CD14-positive monocyte (primary cell): ENCODE data around the gene MCU. TPM values are rescaled to one million over a fixed set of nuclear protein-coding genes. Genes with fewer than 3 reads are reported as not detected.
A peak's percentile ranks its signal among the peaks of the same experiment; 100 is the strongest.

Experiments
- DNase-seq, 3 donors: peaks; one replicate each; pipeline ENCODE4 v3.0.0-alpha.2; 2011 to 2022
- H2AFZ ChIP-seq: 2 replicates; pipeline ENCODE4 v1.6.0; 2012; ENCODE audit warnings: mild to moderate bottlenecking, low read depth, low read length, inconsistent platforms; ENCODE audit not compliant: insufficient read depth, poor library complexity, severe bottlenecking
- H3K27ac ChIP-seq, 2 donors: 1 replicate in 1 of 2; 2 replicates in 1 of 2; pipeline ENCODE4 v1.5.1; 2012 to 2013; ENCODE audit warnings: low read length in 2 of 2, control low read depth in 1 of 2, inconsistent platforms in 1 of 2, low read depth in 1 of 2, mild to moderate bottlenecking in 1 of 2
- H3K27me3 ChIP-seq, 2 donors: one replicate each; pipeline versions ENCODE4 v1.6.0 to v1.6.1; 2011 to 2013; ENCODE audit warnings: low read length in 2 of 2; ENCODE audit not compliant: control insufficient read depth in 2 of 2, insufficient read depth in 2 of 2
- H3K36me3 ChIP-seq, 2 donors: replicated peaks in 1 of 2; 1 replicate in 1 of 2; 2 replicates in 1 of 2; pipeline versions ENCODE4 v1.5.1 to v1.6.1; 2012 to 2013; ENCODE audit warnings: low read length in 2 of 2, control low read depth in 1 of 2, inconsistent platforms in 1 of 2, mild to moderate bottlenecking in 1 of 2; ENCODE audit not compliant: insufficient read depth in 2 of 2, control insufficient read depth in 1 of 2
- H3K4me1 ChIP-seq, 2 donors: 1 replicate in 1 of 2; 2 replicates in 1 of 2; pipeline versions ENCODE4 v1.5.1 to v1.6.1; 2012 to 2013; ENCODE audit warnings: low read length in 2 of 2, control low read depth in 1 of 2, inconsistent platforms in 1 of 2, mild to moderate bottlenecking in 1 of 2, moderate library complexity in 1 of 2; ENCODE audit not compliant: insufficient read depth in 2 of 2, control insufficient read depth in 1 of 2
- H3K4me2 ChIP-seq: replicated peaks from 2 replicates; pipeline ENCODE3; 2012; ENCODE audit warnings: low read length, moderate library complexity, mild to moderate bottlenecking; ENCODE audit not compliant: poor library complexity, severe bottlenecking; ENCODE audit errors: extremely low read depth
- H3K4me3 ChIP-seq, 3 experiments: fragments of 200-600 bp in 1 of 3; sonication (generic) in 1 of 3; replicated peaks in 1 of 3; 1 replicate in 2 of 3; 2 replicates in 1 of 3; pipeline ENCODE4 v1.5.1; 2011 to 2013; ENCODE audit warnings: low read length in 3 of 3, mild to moderate bottlenecking in 3 of 3, control low read depth in 2 of 3, low read depth in 2 of 3, inconsistent platforms in 1 of 3, moderate library complexity in 1 of 3
- H3K79me2 ChIP-seq: 2 replicates; pipeline ENCODE4 v1.6.0; 2012; ENCODE audit warnings: mild to moderate bottlenecking, control low read depth, inconsistent platforms, low read length, moderate library complexity; ENCODE audit not compliant: insufficient read depth
- H3K9ac ChIP-seq: 2 replicates; pipeline ENCODE4 v1.6.0; 2017; ENCODE audit warnings: low read length, mild to moderate bottlenecking; ENCODE audit not compliant: insufficient read depth, poor library complexity, severe bottlenecking
- H3K9me3 ChIP-seq, 2 donors: replicated peaks in 1 of 2; 1 replicate in 1 of 2; 2 replicates in 1 of 2; pipeline versions ENCODE4 v1.5.1 to v1.6.1; 2012 to 2013; ENCODE audit warnings: low read length in 2 of 2, control low read depth in 1 of 2; ENCODE audit not compliant: control insufficient read depth in 1 of 2, insufficient read depth in 1 of 2
- H4K20me1 ChIP-seq: 2 replicates; pipeline ENCODE4 v1.6.0; 2012; ENCODE audit warnings: mild to moderate bottlenecking, low read length, control low read depth, moderate library complexity; ENCODE audit not compliant: insufficient read depth
- H3K27ac Mint-ChIP-seq, 7 donors: one replicate each; pipeline ENCODE4 v1.8.0; 2020; ENCODE audit warnings: mild to moderate bottlenecking in 7 of 7, mixed read lengths in 7 of 7, moderate library complexity in 6 of 7, inconsistent platforms in 2 of 7
- H3K27me3 Mint-ChIP-seq, 3 donors: one replicate each; pipeline ENCODE4 v1.8.0; 2021 to 2022; ENCODE audit warnings: low read depth in 3 of 3, mild to moderate bottlenecking in 3 of 3, mixed read lengths in 3 of 3, moderate library complexity in 3 of 3, inconsistent platforms in 1 of 3
- H3K36me3 Mint-ChIP-seq, 2 donors: one replicate each; pipeline ENCODE4 v1.8.0; 2020; ENCODE audit warnings: mixed read lengths in 2 of 2, inconsistent platforms in 1 of 2, mild to moderate bottlenecking in 1 of 2
- H3K4me1 Mint-ChIP-seq: one replicate; pipeline ENCODE4 v1.8.0; 2020; ENCODE audit warnings: mild to moderate bottlenecking, mixed read lengths
- H3K4me3 Mint-ChIP-seq, 2 donors: one replicate each; pipeline ENCODE4 v1.8.0; 2020; ENCODE audit warnings: mild to moderate bottlenecking in 2 of 2, mixed read lengths in 2 of 2, moderate library complexity in 1 of 2
- H3K9me3 Mint-ChIP-seq, 7 donors: one replicate each; pipeline ENCODE4 v1.8.0; 2020 to 2022; ENCODE audit warnings: mixed read lengths in 7 of 7, mild to moderate bottlenecking in 6 of 7, moderate library complexity in 6 of 7, inconsistent platforms in 2 of 7
- CTCF ChIP-seq: fragments of 200-600 bp; IDR thresholded peaks from one replicate; pipeline ENCODE4 v1.8.0; 2022; ENCODE audit warnings: antibody characterized with exemption, mild to moderate bottlenecking
- WGBS: methylation state at CpG from one replicate; pipeline ENCODE4 v1.1.5; 2013; ENCODE audit warnings: missing lambda C conversion rate; ENCODE audit not compliant: insufficient coverage; 5-methylcytosine and 5-hydroxymethylcytosine counted together
- intact Hi-C, 2 donors: fragments of 100-400 bp; cut with micrococcal nuclease; formaldehyde crosslinking; loops; one replicate each; pipeline versions ENCODE4 v1.15.0 to v1.15.1; 2023
- polyA plus RNA-seq, 3 donors: library from polyadenylated mRNA; depleted of rRNA in 1 of 3; unstranded in 2 of 3; stranded (reverse) in 1 of 3; fragments of 300-500 nt in 2 of 3; fragments of >200 nt in 1 of 3; fragmentation: Illumina TruSeq in 2 of 3; gene quantifications; 1 replicate in 2 of 3; 2 replicates in 1 of 3; pipeline ENCODE4 v1.2.3, GENCODE V29; 2012 to 2021

Gene MCU
- polyA plus RNA-seq, 3 donors: 11.7 to 23.1 (median 16.5) TPM

GRCh38 chr10:72747521-72747920 lies 55.6 kb downstream of the MCU start:
- no peak for DNase-seq
- Histone ChIP-seq H3K9ac (no peak overlapping the region), H3K4me3 (no peak overlapping the region), H3K4me1 (no peaks in the 10 kb centered on the region), H3K27me3 (no peaks in the 10 kb centered on the region), H2AFZ (no peak overlapping the region), H3K4me2 (no peak overlapping the region), H4K20me1 (peaks cover 34% of the 10 kb centered on the region), H3K79me2 (peaks cover 35% of the 10 kb centered on the region), H3K9me3 (no peaks in the 10 kb centered on the region), H3K27ac (no peak overlapping the region), H3K36me3 (peaks cover 0 to 2% of the 10 kb centered on the region in 2 donors)
- no peak overlapping the region for H3K4me3 Mint-ChIP-seq
- peaks cover 15 to 18% of the 10 kb centered on the region in 2 donors for H3K36me3 Mint-ChIP-seq
- intact Hi-C loops: no loop called here
- H3K4me1 Mint-ChIP-seq: peaks cover 2% of the 10 kb centered on the region
- peaks cover 0 to 2% (median 0%) of the 10 kb centered on the region in 7 donors for H3K9me3 Mint-ChIP-seq
- TF ChIP-seq CTCF: no peak
- no peaks in the 10 kb centered on the region for H3K27me3 Mint-ChIP-seq
- H3K27ac Mint-ChIP-seq: no peak overlapping the region
- WGBS: 100% methylated on average over 4 of the region's 8 CpGs

GRCh38 chr10:72753760-72754231 lies 61.9 kb downstream of the MCU start:
- Histone ChIP-seq H3K9ac (peak overlapping the region; percentile 26), H3K79me2 (peaks cover 35% of the 10 kb centered on the region), H2AFZ (no peak overlapping the region), H3K9me3 (no peaks in the 10 kb centered on the region), H3K4me2 (peak overlapping the region; percentile 38), H3K4me3 (peak overlapping the region in 1 of 3 experiments; percentile 13), H3K27ac (peak overlapping the region in 1 of 2 donors; percentile 43), H3K36me3 (no peaks in the 10 kb centered on the region), H3K4me1 (peaks cover 19 to 24% of the 10 kb centered on the region in 2 donors), H3K27me3 (no peaks in the 10 kb centered on the region), H4K20me1 (peaks cover 46% of the 10 kb centered on the region)
- Mint-ChIP-seq H3K27me3 (peaks cover 0 to 2% (median 0%) of the 10 kb centered on the region in 3 donors), H3K9me3 (no peaks in the 10 kb centered on the region), H3K27ac (peak overlapping the region in 5 of 7 donors; percentile 1 to 82 (median 53)), H3K4me1 (peaks cover 37% of the 10 kb centered on the region), H3K4me3 (peak overlapping the region in 1 of 2 donors; percentile 68), H3K36me3 (peaks cover 13 to 20% of the 10 kb centered on the region in 2 donors)
- 0% methylated on average over 1 of the region's 3 CpGs for WGBS
- TF ChIP-seq CTCF: no peak
- intact Hi-C loops: no loop called here
- peak; percentile 29 to 46 (median 46) for DNase-seq
